ENCODE data around the gene CADM1. TPM values are rescaled to one million over a fixed set of nuclear protein-coding genes. Genes with fewer than 3 reads are reported as not detected.

The CADM1 gene
- total RNA-seq, 2 donors from 2014 or later = 0.18 TPM; not detected in 1

DNA sequence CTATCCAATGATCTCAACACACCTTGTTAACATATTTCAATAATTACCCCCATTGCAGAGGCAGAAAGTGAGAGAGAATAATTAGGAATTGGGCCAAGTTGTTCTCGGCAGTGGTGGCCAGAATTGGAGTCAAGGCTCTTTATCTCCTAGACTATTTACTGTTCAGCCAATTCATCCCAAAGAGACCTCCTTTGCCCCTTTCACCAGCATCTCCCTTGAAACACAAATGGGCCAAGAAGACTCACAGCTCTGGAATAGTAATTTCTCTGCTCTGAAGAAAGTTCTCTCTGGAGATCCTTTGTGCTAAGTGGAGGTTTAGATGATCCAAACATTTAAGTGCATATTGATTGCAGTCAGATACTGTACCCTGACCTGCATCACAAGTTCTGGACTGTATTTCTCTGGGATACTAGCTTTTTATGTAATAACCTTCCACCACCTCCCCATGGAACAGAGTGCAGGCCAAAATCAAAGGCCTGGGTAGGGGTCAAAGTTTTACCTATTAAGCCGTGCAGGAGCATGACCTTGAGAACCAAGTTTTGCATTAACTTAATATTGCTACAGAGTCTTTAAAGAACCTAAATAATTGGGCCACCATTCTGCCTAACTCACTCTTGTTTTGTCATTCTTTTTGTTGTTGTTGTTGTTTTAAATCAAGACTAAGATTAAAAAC, 19.6 kb upstream of the CADM1 start:
- Mint-ChIP-seq H3K36me3 (peaks cover 0 to 6% of the 10 kb centered on the region in 2 donors), H3K9me3 (peaks cover 0 to 3% of the 10 kb centered on the region in 2 donors), H3K27ac (no peak overlapping the region)
- DNase-seq (ENCODE audit: low spot score in 2 of 2) (no peak), ATAC-seq (no peak)

GRCh38 chr11:115522302-115522701, 18.1 kb upstream of the CADM1 start:
- DNase-seq (ENCODE audit: low spot score in 2 of 2) (no peak), ATAC-seq (no peak)
- no peak overlapping the region for H3K27ac Mint-ChIP-seq
- peaks cover 0 to 7% of the 10 kb centered on the region in 2 donors for H3K36me3 Mint-ChIP-seq
- peaks cover 0 to 3% of the 10 kb centered on the region in 2 donors for H3K9me3 Mint-ChIP-seq

- ATAC-seq (no peak), DNase-seq (ENCODE audit: low spot score in 2 of 2) (no peak)
- Mint-ChIP-seq H3K36me3 (peaks cover 0 to 7% of the 10 kb centered on the region in 2 donors), H3K27ac (no peak overlapping the region), H3K9me3 (peaks cover 0 to 4% of the 10 kb centered on the region in 2 donors)
These were observed 17.6 kb upstream of the CADM1 start for GRCh38 chr11:115521825-115522224.

GRCh38 chr11:115518983-115519628, 14.9 kb upstream of the CADM1 start:
- no peak for ATAC-seq
- H3K9me3 Mint-ChIP-seq = peaks cover 0 to 9% of the 10 kb centered on the region in 2 donors
- peaks cover 0 to 7% of the 10 kb centered on the region in 2 donors for H3K36me3 Mint-ChIP-seq
- H3K27ac Mint-ChIP-seq = no peak overlapping the region
- no peak for DNase-seq (ENCODE audit: low spot score in 2 of 2)

DNA sequence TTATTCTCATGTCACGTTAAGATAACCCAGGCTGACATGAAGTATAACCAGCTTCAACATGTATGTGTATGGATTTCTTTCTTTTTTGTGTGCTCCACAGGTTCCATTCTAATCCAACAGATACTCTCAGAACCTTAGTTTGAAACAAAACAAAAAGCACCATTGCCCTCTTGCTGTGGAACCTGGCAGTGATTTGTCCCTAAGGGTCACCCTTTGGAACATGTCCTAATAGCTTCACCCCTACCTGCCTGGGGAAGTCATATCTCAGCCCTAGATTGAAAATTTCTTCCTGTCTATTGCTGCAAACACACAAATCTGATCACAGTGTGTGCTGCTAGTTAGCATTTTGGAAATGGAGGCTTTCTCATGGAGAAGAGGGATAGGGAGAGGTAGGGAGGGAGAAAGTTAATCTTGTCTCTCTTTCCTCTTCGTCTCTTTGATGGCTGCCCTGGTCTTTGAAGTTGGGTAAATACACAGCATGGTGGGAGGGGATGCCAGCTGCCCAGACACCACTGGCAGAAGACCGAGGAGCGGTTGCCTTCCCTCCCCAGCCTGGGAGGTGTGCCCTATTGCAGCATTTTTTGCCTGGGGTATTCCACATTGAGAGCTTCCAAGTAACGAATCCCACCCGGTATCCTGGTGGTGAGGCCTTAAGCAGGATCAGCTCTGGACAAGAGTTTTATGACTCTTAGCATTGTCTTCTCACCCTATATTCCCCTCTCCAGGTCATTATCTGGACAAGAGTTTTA, 11.6 kb upstream of the CADM1 start:
- peaks cover 0 to 5% of the 10 kb centered on the region in 2 donors for H3K9me3 Mint-ChIP-seq
- DNase-seq (ENCODE audit: low spot score in 2 of 2) (no peak), ATAC-seq (no peak)
- no peak overlapping the region for H3K27ac Mint-ChIP-seq
- H3K36me3 Mint-ChIP-seq = peaks cover 0 to 7% of the 10 kb centered on the region in 2 donors

DNA sequence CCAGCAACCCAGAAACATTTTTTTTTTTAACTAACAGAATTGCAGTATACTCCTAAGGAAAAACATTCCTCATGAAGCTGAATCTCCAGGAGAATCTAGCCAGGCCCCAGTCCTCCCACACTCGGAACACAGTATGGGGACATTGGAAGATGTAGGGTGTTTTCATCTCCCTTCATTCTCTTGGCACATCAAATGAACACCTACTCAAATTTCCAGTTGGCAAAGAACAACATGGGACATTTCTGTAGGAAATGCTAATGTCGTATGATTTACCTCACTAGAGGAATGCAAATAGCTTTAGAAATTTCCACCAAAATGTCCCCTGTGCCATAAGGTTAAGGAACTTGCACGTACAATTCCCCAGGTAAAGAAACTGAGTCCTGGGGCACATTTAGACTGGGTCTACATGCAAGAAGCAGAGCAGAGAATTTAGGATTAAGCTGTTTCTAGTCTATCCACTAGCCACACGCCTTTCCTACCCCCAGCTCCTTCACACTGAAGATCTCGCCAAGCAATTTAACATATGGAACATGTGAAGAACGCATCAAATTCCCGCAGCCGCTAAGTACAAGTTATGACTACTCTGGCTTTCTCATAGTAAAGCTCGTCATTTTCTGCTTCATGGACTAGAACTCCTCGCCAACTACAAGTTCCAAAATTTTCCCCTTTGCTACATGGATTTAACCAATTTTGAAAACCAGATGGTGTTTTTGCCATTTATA, 2.9 kb upstream of the CADM1 start:
- ATAC-seq (no peak), DNase-seq (ENCODE audit: low spot score in 2 of 2) (no peak)
- Mint-ChIP-seq H3K27ac (no peak overlapping the region), H3K9me3 (peaks cover 0 to 5% of the 10 kb centered on the region in 2 donors), H3K36me3 (peaks cover 5 to 10% of the 10 kb centered on the region in 2 donors)

DNA sequence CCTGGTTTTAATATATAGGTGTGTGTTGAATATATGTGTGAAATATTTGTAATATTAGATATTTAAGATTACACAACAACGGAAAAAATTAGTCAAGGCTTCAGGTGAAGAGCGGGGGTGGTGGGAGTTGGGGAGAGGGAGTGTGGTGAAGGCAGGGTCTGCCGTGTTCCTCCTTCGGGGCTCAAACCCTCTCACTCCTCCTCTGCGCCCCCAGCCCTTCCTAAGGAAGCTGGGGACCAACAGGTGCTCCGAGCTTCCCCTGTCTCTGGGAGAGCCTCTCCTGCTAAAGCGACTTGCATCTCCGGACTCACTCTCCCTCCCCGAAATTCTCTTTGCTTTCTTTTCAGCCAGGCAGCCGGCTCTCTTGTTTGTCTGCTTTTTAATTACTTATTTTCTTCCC, 960 bp upstream of the CADM1 start:
- DNase-seq (ENCODE audit: low spot score in 2 of 2) (no peak), ATAC-seq (no peak)
- Mint-ChIP-seq H3K27ac (no peak overlapping the region), H3K36me3 (peaks cover 5 to 10% of the 10 kb centered on the region in 2 donors), H3K9me3 (peaks cover 0 to 5% of the 10 kb centered on the region in 2 donors)

- DNase-seq (ENCODE audit: low spot score in 2 of 2) (no peak), ATAC-seq (peak in 1 of 2 donors; percentile 4)
- Mint-ChIP-seq H3K27ac (no peak overlapping the region), H3K36me3 (peaks cover 5 to 10% of the 10 kb centered on the region in 2 donors), H3K9me3 (no peaks in the 10 kb centered on the region)
These were observed 334 bp downstream of the CADM1 start for GRCh38 chr11:115503886-115504275.

DNA sequence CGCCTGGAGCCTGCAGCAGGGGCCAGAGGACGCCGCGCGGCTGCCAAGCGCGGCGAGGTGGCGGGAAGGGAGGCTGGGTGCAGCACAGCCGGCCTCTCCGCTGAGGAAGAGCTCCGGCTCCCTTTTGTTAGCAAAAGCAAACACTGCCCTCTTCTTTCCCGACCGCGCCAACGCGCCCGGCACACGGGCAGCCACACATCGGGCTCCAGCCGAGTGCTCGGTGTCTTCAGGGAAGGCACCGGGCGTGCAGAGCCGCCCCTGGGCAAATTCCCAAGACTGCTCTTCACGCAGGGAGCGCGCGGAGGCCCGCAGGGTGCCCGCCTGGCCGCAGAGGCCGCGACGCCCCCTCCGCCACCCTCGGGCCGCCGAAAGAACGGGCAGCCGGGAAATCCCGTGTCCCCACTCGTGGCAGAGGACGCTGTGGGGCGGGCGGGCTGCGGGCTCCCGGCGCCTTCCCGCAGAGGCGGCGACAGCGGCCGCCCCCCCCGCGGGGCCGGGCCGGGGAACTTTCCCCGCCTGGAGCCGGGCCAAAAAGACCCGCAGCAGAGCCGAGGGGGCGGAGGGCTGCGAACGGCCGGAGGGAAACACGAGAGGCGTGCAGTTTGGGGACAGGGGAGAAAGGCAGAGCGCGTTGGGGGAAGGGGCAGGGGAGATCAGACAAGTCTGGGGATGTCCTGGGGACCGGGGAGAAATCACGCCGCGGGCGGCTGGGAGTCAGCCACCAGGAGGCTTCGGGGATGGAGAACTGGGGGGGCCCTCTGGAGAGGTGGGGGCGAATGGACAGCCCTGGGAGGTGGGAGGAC, 931 bp downstream of the CADM1 start:
- Mint-ChIP-seq H3K36me3 (peaks cover 5 to 10% of the 10 kb centered on the region in 2 donors), H3K9me3 (peaks cover 0 to 3% of the 10 kb centered on the region in 2 donors), H3K27ac (no peak overlapping the region)
- peak in 1 of 2 donors; percentile 8 for ATAC-seq
- DNase-seq (ENCODE audit: low spot score in 2 of 2) = peak in 1 of 2 donors; percentile 23

- no peak overlapping the region for H3K27ac Mint-ChIP-seq
- DNase-seq (ENCODE audit: low spot score in 2 of 2) = no peak
- peaks cover 0 to 3% of the 10 kb centered on the region in 2 donors for H3K9me3 Mint-ChIP-seq
- no peak for ATAC-seq
- H3K36me3 Mint-ChIP-seq = peaks cover 5 to 10% of the 10 kb centered on the region in 2 donors
These were observed 1.6 kb downstream of the CADM1 start for GRCh38 chr11:115502636-115503082.

- Mint-ChIP-seq H3K36me3 (peaks cover 5 to 10% of the 10 kb centered on the region in 2 donors), H3K27ac (no peak overlapping the region), H3K9me3 (peaks cover 0 to 3% of the 10 kb centered on the region in 2 donors)
- DNase-seq (ENCODE audit: low spot score in 2 of 2) = peak in 1 of 2 donors; percentile 7
- peak in 1 of 2 donors; percentile 63 for ATAC-seq
These were observed 2.2 kb downstream of the CADM1 start for GRCh38 chr11:115501893-115502589.

DNA sequence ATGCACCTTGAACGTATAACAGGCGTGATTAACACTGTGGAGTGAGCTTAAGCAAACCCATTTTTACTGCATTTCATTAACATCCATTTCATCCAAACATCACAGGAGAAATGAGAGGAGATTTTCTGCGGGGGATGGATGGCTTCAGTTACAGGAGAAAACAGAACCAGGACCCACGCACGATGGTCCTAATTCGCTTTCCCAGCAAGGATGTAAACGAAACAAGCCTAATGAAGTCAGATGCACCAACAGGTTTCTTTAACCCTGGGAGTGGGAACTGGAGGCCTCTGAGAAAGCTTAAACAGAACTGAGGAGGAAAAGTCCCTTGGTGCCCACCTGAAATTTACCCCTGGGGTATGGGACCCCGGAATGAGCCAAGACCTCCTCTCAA, 2.7 kb downstream of the CADM1 start:
- peaks cover 5 to 10% of the 10 kb centered on the region in 2 donors for H3K36me3 Mint-ChIP-seq
- ATAC-seq (no peak), DNase-seq (ENCODE audit: low spot score in 2 of 2) (no peak)
- no peak overlapping the region for H3K27ac Mint-ChIP-seq
- peaks cover 0 to 3% of the 10 kb centered on the region in 2 donors for H3K9me3 Mint-ChIP-seq

- DNase-seq (ENCODE audit: low spot score in 2 of 2) = no peak
- Mint-ChIP-seq H3K36me3 (peaks cover 5 to 10% of the 10 kb centered on the region in 2 donors), H3K27ac (no peak overlapping the region), H3K9me3 (peaks cover 0 to 3% of the 10 kb centered on the region in 2 donors)
- ATAC-seq = no peak
These were observed 3.4 kb downstream of the CADM1 start for GRCh38 chr11:115500547-115501501.

DNA sequence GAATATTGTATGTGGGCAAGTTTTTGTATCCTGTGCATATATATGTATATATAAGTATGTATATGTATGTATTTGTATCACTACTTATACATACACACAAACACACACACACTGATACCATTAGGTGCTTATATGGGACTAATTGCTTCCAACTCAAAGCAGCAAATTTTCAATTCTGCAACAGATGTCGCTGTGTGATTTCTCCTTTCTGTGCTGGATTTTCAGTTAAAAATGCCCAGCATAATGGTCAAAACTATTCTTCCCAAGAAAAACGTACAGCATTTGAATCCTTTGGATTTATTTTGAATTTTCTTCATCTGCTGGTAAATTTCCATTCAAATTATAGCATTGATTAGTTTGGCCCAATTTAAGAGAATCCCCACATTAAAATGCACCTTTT, 4.3 kb downstream of the CADM1 start:
- H3K9me3 Mint-ChIP-seq = peaks cover 0 to 3% of the 10 kb centered on the region in 2 donors
- H3K27ac Mint-ChIP-seq = no peak overlapping the region
- H3K36me3 Mint-ChIP-seq = peaks cover 3 to 4% of the 10 kb centered on the region in 2 donors
- no peak for DNase-seq (ENCODE audit: low spot score in 2 of 2)
- ATAC-seq = no peak

Measured in activated naive CD4-positive, alpha-beta T cell treated with anti-CD3 and anti-CD28 coated beads, Interleukin-2, amount 50 U/mL, for 72 hours (primary cell).